Common myeloid progenitor, CD34-positive (primary cell): ENCODE data around the gene COG4. TPM values are rescaled to one million over a fixed set of nuclear protein-coding genes. Genes with fewer than 3 reads are reported as not detected.

ENCODE experiments used
- CTCF ChIA-PET: fragments of 350-600 bp; sonication (Branson Sonifier 250); formaldehyde crosslinking; loops from one replicate; lab custom pipeline; 2021; ENCODE audit warnings: antibody characterized with exemption; lab: Charles Lee
- POLR2A ChIA-PET: fragments of 350-600 bp; sonication (Branson Sonifier 250); formaldehyde crosslinking; loops from one replicate; lab custom pipeline; 2021; ENCODE audit warnings: antibody characterized with exemption; lab: Charles Lee
- DNase-seq, 3 donors: peaks; one replicate each; pipeline versions ENCODE4 v3.0.0 to v3.0.0-alpha.2; 2013
- H3K27ac ChIP-seq, 2 experiments: 1 replicate in 1 of 2; 2 replicates in 1 of 2; pipeline ENCODE4 v1.7.0; 2013; ENCODE audit warnings: inconsistent platforms in 2 of 2, low read length in 2 of 2, mild to moderate bottlenecking in 2 of 2, low read depth in 1 of 2, moderate library complexity in 1 of 2; ENCODE audit not compliant: severe bottlenecking in 2 of 2, insufficient read depth in 1 of 2, poor library complexity in 1 of 2
- H3K27me3 ChIP-seq, 5 experiments: replicated peaks in 2 of 5; 1 replicate in 3 of 5; 2 replicates in 2 of 5; pipeline versions ENCODE4 v1.6.1 to v1.7.0; 2013; ENCODE audit warnings: low read length in 4 of 5, mild to moderate bottlenecking in 2 of 5, moderate library complexity in 2 of 5, inconsistent platforms in 1 of 5; ENCODE audit not compliant: insufficient read depth in 5 of 5, control insufficient read depth in 4 of 5
- H3K36me3 ChIP-seq, 4 experiments: 1 replicate in 2 of 4; 2 replicates in 2 of 4; pipeline versions ENCODE4 v1.6.1 to v1.7.0; 2013; ENCODE audit warnings: low read length in 3 of 4, control low read depth in 1 of 4, mild to moderate bottlenecking in 1 of 4; ENCODE audit not compliant: control insufficient read depth in 4 of 4, insufficient read depth in 4 of 4
- H3K4me1 ChIP-seq, 4 experiments: 1 replicate in 3 of 4; 2 replicates in 1 of 4; pipeline versions ENCODE4 v1.6.1 to v1.7.1; 2013; ENCODE audit warnings: low read length in 3 of 4, mild to moderate bottlenecking in 3 of 4, control low read depth in 1 of 4, inconsistent platforms in 1 of 4, moderate library complexity in 1 of 4; ENCODE audit not compliant: control insufficient read depth in 4 of 4, insufficient read depth in 4 of 4; ENCODE audit errors: control extremely low read depth in 1 of 4
- H3K4me3 ChIP-seq, 7 experiments: 1 replicate in 4 of 7; 2 replicates in 3 of 7; pipeline versions ENCODE4 v1.5.1 to v1.7.0; 2013; ENCODE audit warnings: mild to moderate bottlenecking in 7 of 7, low read length in 6 of 7, moderate library complexity in 6 of 7, inconsistent platforms in 2 of 7, low read depth in 2 of 7, control low read depth in 1 of 7; ENCODE audit not compliant: insufficient read depth in 4 of 7, control insufficient read depth in 1 of 7; ENCODE audit errors: extremely low read depth in 1 of 7
- H3K9me3 ChIP-seq, 5 experiments: 1 replicate in 4 of 5; 2 replicates in 1 of 5; pipeline versions ENCODE4 v1.6.1 to v1.7.1; 2013; ENCODE audit warnings: low read length in 4 of 5, mild to moderate bottlenecking in 2 of 5, inconsistent platforms in 1 of 5, low read depth in 1 of 5, moderate library complexity in 1 of 5; ENCODE audit not compliant: control insufficient read depth in 4 of 5, insufficient read depth in 2 of 5; ENCODE audit errors: control extremely low read depth in 1 of 5
- WGBS: methylation state at CpG from one replicate; pipeline ENCODE4 v1.1.5; 2013; ENCODE audit not compliant: insufficient coverage; 5-methylcytosine and 5-hydroxymethylcytosine counted together
- polyA plus RNA-seq: library from polyadenylated mRNA; unstranded; fragments of 120-200 nt; gene quantifications from one replicate; pipeline ENCODE4 v1.2.1, GENCODE V29; 2013

The COG4 gene
- polyA plus RNA-seq, result 42.8 TPM

DNA sequence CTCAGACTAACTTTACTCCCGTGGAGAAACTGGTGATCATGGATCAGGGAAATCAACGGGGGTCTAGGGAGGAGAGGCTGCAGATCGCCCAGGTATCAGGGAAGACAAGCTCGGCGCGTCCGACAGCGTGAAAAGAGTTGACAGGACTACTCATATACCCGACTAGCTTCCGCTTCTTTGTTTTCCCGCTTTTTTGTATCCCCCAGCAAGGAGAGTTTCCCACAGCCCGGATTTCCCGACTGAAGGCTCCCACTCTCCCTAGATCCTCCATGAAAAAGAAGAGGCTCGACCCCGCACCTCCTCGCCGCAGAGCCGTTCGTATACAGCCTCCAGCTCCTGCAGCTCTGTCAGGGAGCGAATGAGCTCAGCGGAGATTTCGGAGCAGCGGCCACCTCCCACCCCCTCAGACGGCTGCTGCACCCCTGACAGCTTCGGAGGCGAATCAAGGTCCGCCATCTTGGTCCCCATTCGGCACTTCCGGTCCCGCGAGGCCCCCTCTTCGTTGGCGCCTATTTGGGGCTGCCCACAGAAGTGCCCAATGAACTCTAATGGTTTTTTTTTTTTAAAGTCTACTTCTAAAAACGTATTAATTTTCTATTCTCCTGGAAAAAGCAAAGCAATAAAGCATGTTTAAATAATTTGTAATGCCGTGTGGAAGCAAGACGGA, at the start of gene COG4:
Gene COG4 (minus strand): TSS at position 479 of the 667 bp plus-strand sequence. CDS start 11 bp downstream, at position 468.
- peaks cover 9 to 31% (median 14%) of the 10 kb centered on the region in 4 experiments for H3K36me3 ChIP-seq
- H3K27me3 ChIP-seq, result no peaks in the 10 kb centered on the region
- no peaks in the 10 kb centered on the region for H3K9me3 ChIP-seq
- peak within 1 kb of the TSS; percentile 96 to 98 for H3K27ac ChIP-seq
- ChIA-PET CTCF (interaction anchor here (0.6 to 1.2 kb wide), 4 partner anchors 9 to 62 kb away, joined by 3 to 10 read pairs (median 3); no protein-coding TSS in a partner anchor), POLR2A (interaction anchor here (0.6 to 1.0 kb wide), 2 partner anchors 14 to 1196 kb away, joined by 4 to 5 read pairs; no protein-coding TSS in a partner anchor)
- H3K4me1 ChIP-seq, result peaks cover 13 to 57% (median 36%) of the 10 kb centered on the region in 4 experiments
- WGBS, result 0% methylated on average over 24 of the region's 36 CpGs
- H3K4me3 ChIP-seq, result peak within 1 kb of the TSS; percentile 86 to 98 (median 90)
- DNase-seq, result peak; percentile 93 to 95 (median 95)

- Histone ChIP-seq H3K4me3 (no peak overlapping the region), H3K27me3 (no peaks in the 10 kb centered on the region), H3K4me1 (peaks cover 0 to 13% (median 5%) of the 10 kb centered on the region in 4 experiments), H3K36me3 (peaks cover 28 to 74% (median 60%) of the 10 kb centered on the region in 4 experiments), H3K27ac (no peak overlapping the region), H3K9me3 (no peaks in the 10 kb centered on the region)
- CTCF ChIA-PET, result interaction anchor here (0.8 to 1.4 kb wide), 3 partner anchors 9 to 80 kb away, joined by 3 to 4 read pairs (median 3); no protein-coding TSS in a partner anchor
- no peak for DNase-seq
- WGBS, result 89% methylated on average over 1 of the region's 2 CpGs
- POLR2A ChIA-PET, result no interaction called here
Measured at GRCh38 chr16:70572926-70573270, 49.5 kb upstream of the COG4 start.

DNA sequence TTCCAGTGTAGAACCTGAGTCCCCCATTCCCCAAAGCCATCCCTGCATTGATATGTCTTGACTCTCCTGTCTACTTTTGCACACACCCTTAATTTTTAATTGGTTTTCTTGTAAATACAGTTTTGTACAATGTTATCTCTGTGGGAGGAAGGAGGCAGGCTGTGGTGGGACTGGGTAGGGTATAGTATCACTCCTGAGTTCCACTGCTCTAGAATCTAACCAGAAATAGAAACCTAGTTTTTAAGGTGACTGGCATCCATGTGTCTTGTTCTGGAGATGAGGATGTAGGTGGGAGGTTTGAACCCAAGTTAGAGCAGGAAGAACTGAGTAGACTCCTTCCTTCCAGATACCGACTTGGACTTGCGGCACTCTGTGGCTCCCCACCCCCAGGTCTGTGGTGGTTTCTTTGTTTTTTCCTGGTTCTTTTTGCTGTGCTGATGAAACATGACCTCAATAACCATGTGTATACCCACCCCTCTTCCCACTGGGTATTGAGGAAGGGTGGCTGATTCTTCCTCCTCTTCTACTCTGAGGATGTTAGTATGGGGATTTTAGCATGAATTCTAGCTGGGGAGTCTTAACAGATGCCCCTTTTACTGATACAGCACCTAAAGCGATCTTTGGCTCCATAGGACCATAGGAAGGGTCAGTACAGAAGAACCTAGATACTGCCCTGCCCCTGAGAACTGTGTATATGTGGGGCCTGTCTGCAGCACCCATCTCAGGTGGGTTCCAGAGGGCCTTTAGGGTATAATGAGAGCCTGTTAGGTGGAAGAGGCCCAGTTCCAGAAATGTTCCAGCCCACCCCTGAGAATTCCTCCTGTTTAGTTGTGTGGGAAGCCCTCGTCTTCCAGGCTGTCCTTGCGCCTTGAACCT, 48.9 kb upstream of the COG4 start:
- ChIA-PET POLR2A (no interaction called here), CTCF (interaction anchor here (0.8 to 1.4 kb wide), 3 partner anchors 9 to 81 kb away, joined by 3 to 4 read pairs (median 3); no protein-coding TSS in a partner anchor)
- WGBS, result 100% methylated on average over 1 of the region's 5 CpGs
- Histone ChIP-seq H3K36me3 (peaks cover 30 to 79% (median 64%) of the 10 kb centered on the region in 4 experiments), H3K27me3 (no peaks in the 10 kb centered on the region), H3K9me3 (no peaks in the 10 kb centered on the region), H3K4me1 (peaks cover 0 to 13% (median 5%) of the 10 kb centered on the region in 4 experiments), H3K4me3 (no peak overlapping the region), H3K27ac (no peak overlapping the region)
- no peak for DNase-seq

DNA sequence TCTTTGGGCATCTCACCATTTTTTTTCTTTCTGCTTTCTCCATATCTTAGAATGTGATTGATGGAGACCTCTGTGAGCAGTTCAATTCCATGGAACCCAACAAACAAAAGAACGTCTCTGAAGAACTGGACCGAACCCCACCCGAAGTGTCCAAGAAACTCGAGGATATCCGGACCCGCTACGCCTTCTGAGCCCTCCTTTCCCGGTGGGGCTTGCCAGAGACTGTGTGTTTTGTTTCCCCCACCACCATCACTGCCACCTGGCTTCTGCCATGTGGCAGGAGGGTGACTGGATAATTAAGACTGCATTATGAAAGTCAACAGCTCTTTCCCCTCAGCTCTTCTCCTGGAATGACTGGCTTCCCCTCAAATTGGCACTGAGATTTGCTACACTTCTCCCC, 48.3 kb upstream of the COG4 start:
- WGBS, result 98% methylated on average over 8 of the region's 8 CpGs
- Histone ChIP-seq H3K36me3 (peaks cover 31 to 86% (median 70%) of the 10 kb centered on the region in 4 experiments), H3K9me3 (no peaks in the 10 kb centered on the region), H3K4me1 (peaks cover 0 to 13% (median 5%) of the 10 kb centered on the region in 4 experiments), H3K4me3 (no peak overlapping the region), H3K27ac (no peak overlapping the region), H3K27me3 (no peaks in the 10 kb centered on the region)
- CTCF ChIA-PET, result interaction anchor here (0.9 kb wide), 1 partner anchor 81 kb away, joined by 3 read pairs; no protein-coding TSS in a partner anchor
- POLR2A ChIA-PET, result no interaction called here
- no peak for DNase-seq

DNA sequence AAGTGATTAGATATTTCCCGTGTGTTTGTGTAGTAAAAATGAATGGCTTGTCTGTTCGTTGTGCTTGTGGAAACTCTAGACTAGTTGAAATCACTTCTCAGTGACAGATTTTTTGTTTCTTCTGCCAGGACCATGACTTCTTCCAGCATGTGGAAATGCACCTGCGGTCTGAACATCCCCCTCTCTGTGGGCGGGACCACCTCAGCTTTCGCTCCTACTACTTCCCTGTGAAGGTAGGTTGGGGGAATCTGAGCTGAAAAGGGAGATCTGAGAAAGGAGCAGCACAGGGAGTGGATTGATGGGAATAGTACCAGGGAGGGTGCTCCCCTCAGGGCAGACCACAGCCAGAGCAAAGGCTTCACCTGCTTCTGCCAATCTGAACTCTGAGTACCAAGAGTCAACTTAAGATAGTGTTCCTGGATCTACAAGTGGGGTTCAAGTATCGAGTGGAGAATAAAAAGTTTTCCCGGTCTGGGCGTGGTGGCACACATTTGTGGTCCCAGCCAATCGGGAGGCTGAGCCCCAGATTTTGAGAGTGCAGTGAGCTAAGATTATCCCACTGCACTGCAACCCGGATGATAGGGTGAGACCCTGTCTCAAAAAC, 47.7 kb upstream of the COG4 start:
- Histone ChIP-seq H3K4me1 (peaks cover 0 to 7% (median 3%) of the 10 kb centered on the region in 4 experiments), H3K27me3 (no peaks in the 10 kb centered on the region), H3K27ac (no peak overlapping the region), H3K36me3 (peaks cover 31 to 91% (median 72%) of the 10 kb centered on the region in 4 experiments), H3K9me3 (no peaks in the 10 kb centered on the region), H3K4me3 (no peak overlapping the region)
- WGBS, result 96% methylated on average over 7 of the region's 10 CpGs
- ChIA-PET CTCF (interaction anchor here (0.9 to 1.4 kb wide), 2 partner anchors 82 to 199 kb away, joined by 3 to 4 read pairs; no protein-coding TSS in a partner anchor), POLR2A (no interaction called here)
- no peak for DNase-seq

GRCh38 chr16:70569752-70570151, 46.4 kb upstream of the COG4 start:
- Histone ChIP-seq H3K4me3 (no peak overlapping the region), H3K9me3 (no peaks in the 10 kb centered on the region), H3K27me3 (no peaks in the 10 kb centered on the region), H3K36me3 (peaks cover 34 to 96% (median 78%) of the 10 kb centered on the region in 4 experiments), H3K27ac (no peak overlapping the region), H3K4me1 (peaks cover 0 to 6% (median 0%) of the 10 kb centered on the region in 4 experiments)
- CTCF ChIA-PET, result no interaction called here
- WGBS, result 100% methylated on average over 4 of the region's 6 CpGs
- POLR2A ChIA-PET, result no interaction called here
- DNase-seq, result no peak
